ENCODE results near the gene RGL3. TPM values are rescaled to one million over a fixed set of nuclear protein-coding genes. Genes with fewer than 3 reads are reported as not detected.
"Not testable (repeated sequence)": the region's sequence is repeated elsewhere in the genome, so short reads cannot be mapped to it uniquely, and the experiment has no call there.

The RGL3 gene
- total RNA-seq, 4 donors from 2014 or later: 5.9 to 22.9 (median 7.3) TPM

DNA sequence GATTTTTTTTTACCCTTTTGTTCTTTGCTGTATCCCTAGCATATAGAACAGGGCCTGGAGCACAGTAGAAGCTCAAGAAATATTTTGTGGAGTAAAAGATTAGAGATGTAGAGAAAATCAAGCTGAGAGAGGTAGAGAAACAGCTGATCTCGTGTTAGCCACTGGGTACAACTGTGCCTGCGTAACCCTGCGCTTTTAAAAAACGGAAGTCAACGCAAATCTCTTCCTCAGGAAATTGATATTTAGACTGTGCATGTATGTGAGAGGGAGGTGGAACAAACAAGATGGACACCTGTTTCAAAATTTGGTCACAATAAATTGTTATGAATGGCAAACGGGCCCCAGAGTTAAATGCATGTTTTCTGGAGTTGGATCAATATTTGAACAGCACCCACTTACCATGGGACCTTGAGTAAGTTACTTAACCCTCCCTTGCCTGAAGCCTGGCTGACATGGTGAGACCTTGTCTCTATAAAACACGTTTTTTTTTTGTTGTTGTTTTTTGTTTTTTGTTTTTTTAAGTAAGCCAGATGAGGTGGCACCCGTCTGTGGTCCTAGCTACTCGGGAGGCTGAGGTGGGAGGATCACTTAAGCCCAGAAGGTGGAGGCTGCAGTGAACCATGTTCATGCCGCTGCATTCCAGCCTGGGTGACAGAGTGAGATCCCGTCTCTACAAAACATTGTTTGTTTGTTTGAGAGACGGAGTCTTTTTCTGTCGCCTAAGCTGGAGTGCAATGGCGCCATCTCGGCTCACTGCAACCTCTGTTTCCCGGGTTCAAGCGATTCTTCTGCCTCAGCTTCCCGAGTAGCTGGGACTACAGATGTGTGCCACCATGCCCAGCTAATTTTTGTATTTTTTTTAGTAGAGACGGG, 31.7 kb downstream of the RGL3 start:
- DNase-seq (ENCODE audit: low spot score) (no peak), ATAC-seq (ENCODE audit: low FRiP score) (no peak)
- TF ChIP-seq, protein P1, sequence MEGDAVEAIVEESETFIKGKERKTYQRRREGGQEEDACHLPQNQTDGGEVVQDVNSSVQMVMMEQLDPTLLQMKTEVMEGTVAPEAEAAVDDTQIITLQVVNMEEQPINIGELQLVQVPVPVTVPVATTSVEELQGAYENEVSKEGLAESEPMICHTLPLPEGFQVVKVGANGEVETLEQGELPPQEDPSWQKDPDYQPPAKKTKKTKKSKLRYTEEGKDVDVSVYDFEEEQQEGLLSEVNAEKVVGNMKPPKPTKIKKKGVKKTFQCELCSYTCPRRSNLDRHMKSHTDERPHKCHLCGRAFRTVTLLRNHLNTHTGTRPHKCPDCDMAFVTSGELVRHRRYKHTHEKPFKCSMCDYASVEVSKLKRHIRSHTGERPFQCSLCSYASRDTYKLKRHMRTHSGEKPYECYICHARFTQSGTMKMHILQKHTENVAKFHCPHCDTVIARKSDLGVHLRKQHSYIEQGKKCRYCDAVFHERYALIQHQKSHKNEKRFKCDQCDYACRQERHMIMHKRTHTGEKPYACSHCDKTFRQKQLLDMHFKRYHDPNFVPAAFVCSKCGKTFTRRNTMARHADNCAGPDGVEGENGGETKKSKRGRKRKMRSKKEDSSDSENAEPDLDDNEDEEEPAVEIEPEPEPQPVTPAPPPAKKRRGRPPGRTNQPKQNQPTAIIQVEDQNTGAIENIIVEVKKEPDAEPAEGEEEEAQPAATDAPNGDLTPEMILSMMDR (IDR thresholded peaks at IDR 0.05): no peak

GRCh38 chr19:11384778-11385129, 34.4 kb downstream of the RGL3 start:
- DNase-seq (ENCODE audit: low spot score): no peak
- TF ChIP-seq, protein P1 (IDR thresholded peaks at IDR 0.05): no peak
- ATAC-seq (ENCODE audit: low FRiP score): no peak

DNA sequence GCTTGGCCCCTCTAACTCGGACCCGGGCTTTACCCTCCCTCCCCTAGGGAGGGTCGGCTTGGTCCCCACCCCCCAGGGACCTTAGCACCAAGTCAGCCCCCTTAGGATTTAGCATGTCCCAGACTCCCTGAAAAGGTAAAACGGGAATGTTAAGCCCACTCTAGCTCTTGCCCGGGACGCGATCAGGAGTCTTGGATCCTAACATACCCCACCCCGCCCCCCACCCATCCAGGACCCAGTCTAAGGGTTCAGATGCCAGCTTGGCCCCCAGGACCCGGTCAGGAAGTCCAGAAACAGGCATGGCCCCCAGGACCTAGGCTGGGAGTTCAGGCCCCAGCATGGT, 35.4 kb downstream of the RGL3 start:
- DNase-seq (ENCODE audit: low spot score): no peak
- TF ChIP-seq, protein P1 (IDR thresholded peaks at IDR 0.05): no peak
- ATAC-seq (ENCODE audit: low FRiP score): peak; percentile 2

GRCh38 chr19:11382898-11383705, 36.0 kb downstream of the RGL3 start:
- DNase-seq (ENCODE audit: low spot score) (no peak), ATAC-seq (ENCODE audit: low FRiP score) (no peak)
- TF ChIP-seq, protein P1 (IDR thresholded peaks at IDR 0.05): no peak

DNA sequence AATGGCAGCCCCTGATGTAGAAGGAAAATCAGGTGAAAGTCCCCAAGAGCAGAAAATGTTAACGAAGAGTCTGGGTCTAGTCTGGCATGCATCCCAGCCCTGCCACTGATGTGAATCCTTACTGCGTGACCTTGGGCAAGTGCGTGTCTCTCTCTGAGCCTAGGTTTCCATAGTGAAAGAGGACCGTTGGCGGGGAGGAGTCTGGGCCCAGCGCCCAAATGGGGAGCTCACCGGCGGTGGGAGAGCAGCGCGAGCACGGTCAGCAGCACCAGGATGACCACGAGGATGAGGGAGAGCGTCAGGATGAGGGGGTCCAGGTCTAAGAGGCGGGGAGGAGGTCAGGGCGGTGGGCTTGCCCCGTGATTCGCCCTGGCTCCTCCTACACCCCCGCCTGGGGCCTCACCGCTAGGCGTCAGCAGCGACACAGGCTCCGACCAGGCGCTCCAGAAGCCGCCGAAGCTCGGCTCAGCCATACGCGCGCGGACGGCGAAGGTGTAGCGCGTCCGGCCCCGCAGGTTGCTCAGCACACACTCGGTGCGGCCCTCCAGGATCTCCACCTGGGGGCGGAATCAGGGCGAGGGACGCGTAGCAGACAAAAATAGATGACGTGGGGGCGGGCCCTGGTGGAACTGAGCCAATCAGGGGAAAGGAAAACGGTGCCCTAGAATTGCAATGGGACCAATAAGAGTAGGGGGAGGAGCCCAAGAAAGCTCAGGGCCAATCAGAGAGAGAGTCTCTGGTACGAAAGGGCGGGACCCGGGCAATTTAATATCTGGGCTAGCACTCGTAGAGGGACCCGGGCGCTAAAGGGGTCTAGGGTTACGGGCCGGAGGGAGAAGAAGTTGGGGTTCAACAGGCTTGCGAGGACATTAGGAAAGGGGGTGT, 38.2 kb downstream of the RGL3 start:
- TF ChIP-seq, protein P1 (IDR thresholded peaks at IDR 0.05): peak in 2 of 3 donors; percentile 47 to 51
- DNase-seq (ENCODE audit: low spot score): peak; percentile 80
- ATAC-seq (ENCODE audit: low FRiP score): peak; percentile 88

DNA sequence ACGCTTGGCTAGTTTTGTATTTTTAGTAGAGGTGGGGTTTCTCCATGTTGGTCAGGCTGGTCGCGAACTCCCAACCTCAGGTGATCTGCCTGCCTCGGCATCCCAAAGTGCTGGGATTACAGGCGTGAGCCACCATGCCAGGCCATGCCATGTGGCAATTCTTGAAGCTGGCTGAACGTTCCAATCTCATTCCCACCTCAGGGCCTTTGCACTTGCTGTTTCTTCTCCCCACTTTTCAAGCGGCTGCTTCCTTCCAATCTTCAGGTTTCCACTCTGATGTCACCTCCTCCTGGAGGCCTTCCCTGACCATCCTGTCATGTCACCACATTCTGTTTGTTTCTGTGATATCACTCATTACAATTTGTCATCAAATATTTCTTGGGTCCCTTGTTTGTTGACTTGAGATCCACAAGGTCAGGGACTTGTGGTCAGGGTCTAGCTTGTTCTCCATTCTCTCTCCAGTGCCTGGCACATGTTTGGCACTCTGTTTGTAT, 39.2 kb downstream of the RGL3 start:
- no peak for ATAC-seq (ENCODE audit: low FRiP score)
- TF ChIP-seq, protein P1 (IDR thresholded peaks at IDR 0.05): no peak
- no peak for DNase-seq (ENCODE audit: low spot score)

GRCh38 chr19:11379269-11379845, 39.8 kb downstream of the RGL3 start:
- not testable (repeated sequence) for ATAC-seq (ENCODE audit: low FRiP score); DNase-seq (ENCODE audit: low spot score)
